MM.1S (cell line): ENCODE measurements around the gene CEMP1.

Experiments used
- EZH2 ChIP-seq: fragments of 300-600 bp; sonication (generic); optimal IDR thresholded peaks from 2 replicates; pipeline ENCODE3; 2017; ENCODE audit warnings: low read depth, mild to moderate bottlenecking, antibody characterized with exemption, low read length, mixed read lengths
- TF ChIP-seq, protein P1 (sequence below): fragments of 300-600 bp; sonication (generic); IDR thresholded peaks from 2 replicates; pipeline ENCODE4 v1.5.1; 2016; ENCODE audit warnings: antibody characterized with exemption, low read length, mixed read lengths

DNA sequence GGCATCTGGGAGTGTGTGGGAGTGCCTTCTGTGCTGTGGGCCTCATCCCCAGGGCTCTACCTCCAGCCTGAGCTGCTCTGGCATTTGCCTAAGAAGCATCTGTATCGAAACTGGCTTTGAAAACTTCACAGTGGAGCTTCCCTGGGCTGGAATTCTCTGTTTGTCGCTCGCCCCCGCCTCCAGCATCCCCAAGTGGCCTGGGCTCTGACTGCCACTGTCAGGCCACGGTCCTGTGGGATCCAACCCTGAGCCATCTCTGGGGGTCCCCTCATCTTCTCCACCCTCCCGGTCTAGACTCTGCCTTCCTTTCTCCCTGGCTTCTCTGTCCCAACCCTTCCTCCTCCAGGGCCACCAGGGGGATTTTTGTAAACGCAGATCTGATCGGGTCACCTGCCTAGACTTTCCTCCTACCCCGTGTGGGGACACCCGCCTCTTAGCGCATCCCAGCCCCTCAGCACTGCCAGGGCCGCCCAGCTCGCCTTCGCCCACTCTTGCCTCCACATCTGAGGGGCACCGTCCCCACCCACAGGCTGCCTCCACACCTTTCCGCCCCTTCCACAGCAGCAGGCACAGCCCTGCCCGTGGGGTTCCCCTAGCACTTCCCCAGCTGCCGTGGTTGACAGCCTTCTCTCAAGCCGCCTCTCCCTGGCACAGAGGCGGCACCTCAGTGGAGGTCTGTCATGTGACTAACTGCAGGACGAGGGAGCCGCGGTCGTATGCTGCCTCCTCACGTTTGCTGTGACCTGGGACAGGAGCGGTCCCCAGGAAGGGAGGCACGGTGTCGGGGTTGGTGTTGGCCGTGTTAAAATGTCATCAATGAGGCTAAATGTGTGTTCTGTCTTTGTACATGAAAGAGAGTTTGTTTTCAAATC, 44.3 kb downstream of the CEMP1 start:
- TF ChIP-seq, protein P1, sequence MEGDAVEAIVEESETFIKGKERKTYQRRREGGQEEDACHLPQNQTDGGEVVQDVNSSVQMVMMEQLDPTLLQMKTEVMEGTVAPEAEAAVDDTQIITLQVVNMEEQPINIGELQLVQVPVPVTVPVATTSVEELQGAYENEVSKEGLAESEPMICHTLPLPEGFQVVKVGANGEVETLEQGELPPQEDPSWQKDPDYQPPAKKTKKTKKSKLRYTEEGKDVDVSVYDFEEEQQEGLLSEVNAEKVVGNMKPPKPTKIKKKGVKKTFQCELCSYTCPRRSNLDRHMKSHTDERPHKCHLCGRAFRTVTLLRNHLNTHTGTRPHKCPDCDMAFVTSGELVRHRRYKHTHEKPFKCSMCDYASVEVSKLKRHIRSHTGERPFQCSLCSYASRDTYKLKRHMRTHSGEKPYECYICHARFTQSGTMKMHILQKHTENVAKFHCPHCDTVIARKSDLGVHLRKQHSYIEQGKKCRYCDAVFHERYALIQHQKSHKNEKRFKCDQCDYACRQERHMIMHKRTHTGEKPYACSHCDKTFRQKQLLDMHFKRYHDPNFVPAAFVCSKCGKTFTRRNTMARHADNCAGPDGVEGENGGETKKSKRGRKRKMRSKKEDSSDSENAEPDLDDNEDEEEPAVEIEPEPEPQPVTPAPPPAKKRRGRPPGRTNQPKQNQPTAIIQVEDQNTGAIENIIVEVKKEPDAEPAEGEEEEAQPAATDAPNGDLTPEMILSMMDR = no peak; the same call in 1 of the 2 replicates
- no peak for TF ChIP-seq EZH2
